MCF 10A (cell line): ENCODE measurements around the gene DIP2B. TPM values are rescaled to one million over a fixed set of nuclear protein-coding genes. Genes with fewer than 3 reads are reported as not detected.
A peak's percentile ranks its signal among the peaks of the same experiment; 100 is the strongest.

ENCODE experiments used
- BruUV-seq: library from RNA; stranded (reverse); fragments of 400-500 nt; replicated peaks from 2 replicates; lab custom pipeline; 2021; lab: Mats Ljungman, UMichigan
- CTCF ChIA-PET: fragments of 300-600 bp; sonication (Branson Sonifier 250); formaldehyde crosslinking; extraction: SDS; loops from one replicate; lab custom pipeline; 2021; ENCODE audit warnings: antibody characterized with exemption, inconsistent platforms; lab: Yijun Ruan, JAX
- POLR2A ChIA-PET: fragments of 300-600, 350-650 bp; sonication (Branson Sonifier 250); formaldehyde crosslinking; extraction: SDS; loops from one replicate; lab custom pipeline; 2020; ENCODE audit warnings: antibody characterized with exemption, inconsistent platforms; lab: Yijun Ruan, JAX
- DNase-seq: peaks from one replicate; pipeline ENCODE4 v3.0.0-alpha.2; 2018; ENCODE audit not compliant: unreplicated experiment
- H3K27ac Mint-ChIP-seq: one replicate; pipeline ENCODE4 v1.8.0; 2022; ENCODE audit warnings: mild to moderate bottlenecking, low read depth, mixed read lengths; ENCODE audit not compliant: unreplicated experiment
- H3K27me3 Mint-ChIP-seq: one replicate; pipeline ENCODE4 v1.8.0; 2022; ENCODE audit warnings: mixed read lengths; ENCODE audit not compliant: insufficient read depth, unreplicated experiment
- H3K36me3 Mint-ChIP-seq: one replicate; pipeline ENCODE4 v1.8.0; 2022; ENCODE audit warnings: mild to moderate bottlenecking, moderate library complexity, mixed read lengths; ENCODE audit not compliant: insufficient read depth, unreplicated experiment
- H3K4me1 Mint-ChIP-seq: one replicate; pipeline ENCODE4 v1.8.0; 2022; ENCODE audit warnings: mixed read lengths; ENCODE audit not compliant: insufficient read depth, unreplicated experiment
- H3K4me3 Mint-ChIP-seq: one replicate; pipeline ENCODE4 v1.8.0; 2022; ENCODE audit warnings: mild to moderate bottlenecking, moderate library complexity, mixed read lengths; ENCODE audit not compliant: unreplicated experiment
- H3K9me3 Mint-ChIP-seq: one replicate; pipeline ENCODE4 v1.8.0; 2022; ENCODE audit warnings: mixed read lengths; ENCODE audit not compliant: unreplicated experiment
- CTCF ChIP-seq: fragments of 200-600 bp; IDR thresholded peaks from one replicate; pipeline ENCODE4 v1.8.0; 2022; ENCODE audit warnings: antibody characterized with exemption, mild to moderate bottlenecking; ENCODE audit not compliant: unreplicated experiment
- intact Hi-C: fragments of 100-400 bp; cut with micrococcal nuclease; formaldehyde crosslinking; loops from 2 replicates; pipeline ENCODE4 v1.14.1; 2022
- total RNA-seq: library from RNA; stranded (reverse); gene quantifications from 2 replicates; pipeline ENCODE4 v1.2.3, GENCODE V29; 2022

The DIP2B gene
- total RNA-seq, 1 experiment from 2014 or later = 18.8 TPM

- ChIA-PET CTCF (no interaction called here), POLR2A (interaction anchor here (2.8 kb wide), 1 partner anchor 86 kb away, joined by 8 read pairs; no protein-coding TSS in a partner anchor)
- Mint-ChIP-seq H3K9me3 (no peaks in the 10 kb centered on the region), H3K4me3 (no peak overlapping the region), H3K4me1 (peaks cover 14% of the 10 kb centered on the region), H3K27me3 (no peaks in the 10 kb centered on the region), H3K27ac (no peak overlapping the region), H3K36me3 (no peaks in the 10 kb centered on the region)
- intact Hi-C loops = loop anchor here (2.0 kb wide), 1 partner anchor 29 kb away; the partner anchor contains the start of gene DIP2B
- no peak for TF ChIP-seq CTCF
- DNase-seq = no peak
- BruUV-seq = no TSS peak
Measured at GRCh38 chr12:50533971-50534370, 29.2 kb downstream of the DIP2B start.

- DNase-seq = peak; percentile 34
- ChIA-PET POLR2A (interaction anchor here (0.8 to 9.3 kb wide), 18 partner anchors 10 to 250 kb away, joined by 3 to 95 read pairs (median 7); partner anchors contain the start of gene DIP2B), CTCF (interaction anchor here (0.6 to 1.2 kb wide), 4 partner anchors 37 to 453 kb away, joined by 4 to 9 read pairs (median 5); no protein-coding TSS in a partner anchor)
- Mint-ChIP-seq H3K36me3 (no peaks in the 10 kb centered on the region), H3K9me3 (no peaks in the 10 kb centered on the region), H3K4me1 (peaks cover 14% of the 10 kb centered on the region), H3K27ac (peak overlapping the region; percentile 91), H3K27me3 (no peaks in the 10 kb centered on the region), H3K4me3 (peak overlapping the region; percentile 63)
- no peak for TF ChIP-seq CTCF
- no TSS peak for BruUV-seq
- intact Hi-C loops = no loop called here
Measured at GRCh38 chr12:50536831-50537537, 32.2 kb downstream of the DIP2B start.

- peak overlapping the region; percentile 63 for H3K4me3 Mint-ChIP-seq
- peak; percentile 63 for DNase-seq
- no TSS peak for BruUV-seq
- H3K4me1 Mint-ChIP-seq = peaks cover 17% of the 10 kb centered on the region
- ChIA-PET POLR2A (interaction anchor here (0.8 to 9.3 kb wide), 19 partner anchors 10 to 249 kb away, joined by 3 to 95 read pairs (median 6); partner anchors contain the start of gene DIP2B), CTCF (interaction anchor here (0.6 to 1.5 kb wide), 8 partner anchors 30 to 453 kb away, joined by 3 to 5 read pairs (median 3); no protein-coding TSS in a partner anchor)
- no peaks in the 10 kb centered on the region for H3K9me3 Mint-ChIP-seq
- H3K27ac Mint-ChIP-seq = peak overlapping the region; percentile 91
- no peaks in the 10 kb centered on the region for H3K27me3 Mint-ChIP-seq
- H3K36me3 Mint-ChIP-seq = no peaks in the 10 kb centered on the region
- TF ChIP-seq CTCF = no peak
- intact Hi-C loops = no loop called here
Measured at GRCh38 chr12:50537538-50537919, 32.7 kb downstream of the DIP2B start.

- TF ChIP-seq CTCF = no peak
- Mint-ChIP-seq H3K27ac (peak overlapping the region; percentile 91), H3K4me1 (peaks cover 20% of the 10 kb centered on the region), H3K36me3 (no peaks in the 10 kb centered on the region), H3K9me3 (no peaks in the 10 kb centered on the region), H3K27me3 (no peaks in the 10 kb centered on the region), H3K4me3 (peak overlapping the region; percentile 63)
- CTCF ChIA-PET = interaction anchor here (0.6 to 1.5 kb wide), 11 partner anchors 10 to 957 kb away, joined by 3 to 6 read pairs (median 3); partner anchors contain the start of gene DIP2B
- no peak for DNase-seq
- intact Hi-C loops = no loop called here
- POLR2A ChIA-PET = interaction anchor here (0.8 to 9.3 kb wide), 19 partner anchors 9 to 249 kb away, joined by 3 to 95 read pairs (median 8); partner anchors contain the start of gene DIP2B
- BruUV-seq = no TSS peak
Measured at GRCh38 chr12:50538182-50538581, 33.4 kb downstream of the DIP2B start.
